GM18511 (cell line): ENCODE results near the gene BRAT1.

Source experiments
- ATAC-seq: cut with Tn5 transposase; IDR thresholded peaks from one replicate; pipeline ENCODE4 v1.9.1; 2021; ENCODE audit warnings: mild to moderate bottlenecking, moderate library complexity; ENCODE audit not compliant: unreplicated experiment

Gene BRAT1

GRCh38 chr7:2500701-2501100, 54.6 kb downstream of the BRAT1 start:
- no peak for ATAC-seq

- ATAC-seq = no peak
Observed at GRCh38 chr7:2499719-2500430, 55.4 kb downstream of the BRAT1 start.

- ATAC-seq = no peak
Observed at GRCh38 chr7:2499181-2499580, 56.1 kb downstream of the BRAT1 start.

GRCh38 chr7:2498708-2499107, 56.6 kb downstream of the BRAT1 start:
- no peak for ATAC-seq

- no peak for ATAC-seq
Observed at GRCh38 chr7:2497500-2498336, 57.6 kb downstream of the BRAT1 start.

- no peak for ATAC-seq
Observed at GRCh38 chr7:2497065-2497464, 58.3 kb downstream of the BRAT1 start.

GRCh38 chr7:2496375-2496774, 58.9 kb downstream of the BRAT1 start:
- no peak for ATAC-seq

GRCh38 chr7:2495418-2496299, 59.7 kb downstream of the BRAT1 start:
- ATAC-seq = no peak

GRCh38 chr7:2494191-2495130, 60.9 kb downstream of the BRAT1 start:
- no peak for ATAC-seq

GRCh38 chr7:2493205-2494164, 61.8 kb downstream of the BRAT1 start:
- no peak for ATAC-seq

GRCh38 chr7:2492038-2492437, 63.3 kb downstream of the BRAT1 start:
- no peak for ATAC-seq

GRCh38 chr7:2490181-2490651, 65.1 kb downstream of the BRAT1 start:
- no peak for ATAC-seq

GRCh38 chr7:2488681-2489080, 66.6 kb downstream of the BRAT1 start:
- no peak for ATAC-seq

- no peak for ATAC-seq
Observed at GRCh38 chr7:2488272-2488645, 67.1 kb downstream of the BRAT1 start.
